ENCODE results near the gene ZHX3.
A peak's percentile ranks its signal among the peaks of the same experiment; 100 is the strongest.

Gene ZHX3, protein sequence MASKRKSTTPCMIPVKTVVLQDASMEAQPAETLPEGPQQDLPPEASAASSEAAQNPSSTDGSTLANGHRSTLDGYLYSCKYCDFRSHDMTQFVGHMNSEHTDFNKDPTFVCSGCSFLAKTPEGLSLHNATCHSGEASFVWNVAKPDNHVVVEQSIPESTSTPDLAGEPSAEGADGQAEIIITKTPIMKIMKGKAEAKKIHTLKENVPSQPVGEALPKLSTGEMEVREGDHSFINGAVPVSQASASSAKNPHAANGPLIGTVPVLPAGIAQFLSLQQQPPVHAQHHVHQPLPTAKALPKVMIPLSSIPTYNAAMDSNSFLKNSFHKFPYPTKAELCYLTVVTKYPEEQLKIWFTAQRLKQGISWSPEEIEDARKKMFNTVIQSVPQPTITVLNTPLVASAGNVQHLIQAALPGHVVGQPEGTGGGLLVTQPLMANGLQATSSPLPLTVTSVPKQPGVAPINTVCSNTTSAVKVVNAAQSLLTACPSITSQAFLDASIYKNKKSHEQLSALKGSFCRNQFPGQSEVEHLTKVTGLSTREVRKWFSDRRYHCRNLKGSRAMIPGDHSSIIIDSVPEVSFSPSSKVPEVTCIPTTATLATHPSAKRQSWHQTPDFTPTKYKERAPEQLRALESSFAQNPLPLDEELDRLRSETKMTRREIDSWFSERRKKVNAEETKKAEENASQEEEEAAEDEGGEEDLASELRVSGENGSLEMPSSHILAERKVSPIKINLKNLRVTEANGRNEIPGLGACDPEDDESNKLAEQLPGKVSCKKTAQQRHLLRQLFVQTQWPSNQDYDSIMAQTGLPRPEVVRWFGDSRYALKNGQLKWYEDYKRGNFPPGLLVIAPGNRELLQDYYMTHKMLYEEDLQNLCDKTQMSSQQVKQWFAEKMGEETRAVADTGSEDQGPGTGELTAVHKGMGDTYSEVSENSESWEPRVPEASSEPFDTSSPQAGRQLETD

DNA sequence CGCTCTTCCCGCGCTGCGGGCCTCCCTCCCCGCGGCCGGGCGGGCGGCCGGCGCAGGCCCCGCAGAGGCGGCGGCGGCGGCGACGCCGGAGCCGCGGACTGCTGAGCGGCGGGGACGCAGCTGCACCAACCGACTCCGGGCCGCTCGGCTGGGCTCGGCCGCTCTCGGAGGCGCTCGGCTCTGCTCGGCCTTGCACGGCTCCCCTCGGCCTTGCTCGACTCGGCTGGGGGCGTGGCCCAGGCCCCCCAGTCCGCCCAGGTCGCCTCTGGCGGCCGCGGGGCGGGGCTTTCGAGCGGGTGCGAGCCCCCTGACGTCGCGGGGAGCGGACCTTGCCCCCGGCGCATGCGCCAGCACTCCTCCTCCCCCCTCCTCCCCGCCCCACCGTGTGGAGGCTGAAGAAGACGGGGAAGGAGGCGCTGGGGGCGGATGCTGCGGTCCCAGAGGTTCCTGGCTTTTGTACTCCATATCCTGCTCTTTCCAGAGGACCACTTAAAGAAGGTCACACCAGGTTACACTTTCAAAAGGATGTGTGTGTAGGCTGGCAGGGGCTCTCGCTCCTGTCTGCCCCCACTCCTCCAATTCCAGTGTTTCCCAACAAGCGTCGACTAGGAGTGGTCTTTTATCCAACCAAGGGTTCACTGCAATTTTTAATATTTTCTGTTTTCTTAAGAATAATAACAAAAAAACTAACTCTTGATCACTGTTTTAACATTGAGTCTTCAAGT is at the start of gene ZHX3:
ZHX3 (minus strand) TSS at position 186 of the 725 bp plus-strand sequence. CDS start 112,815 bp downstream, outside the sequence.
- DNase-seq (ENCODE audit: low read depth, low spot score): peak; percentile 94

DNA sequence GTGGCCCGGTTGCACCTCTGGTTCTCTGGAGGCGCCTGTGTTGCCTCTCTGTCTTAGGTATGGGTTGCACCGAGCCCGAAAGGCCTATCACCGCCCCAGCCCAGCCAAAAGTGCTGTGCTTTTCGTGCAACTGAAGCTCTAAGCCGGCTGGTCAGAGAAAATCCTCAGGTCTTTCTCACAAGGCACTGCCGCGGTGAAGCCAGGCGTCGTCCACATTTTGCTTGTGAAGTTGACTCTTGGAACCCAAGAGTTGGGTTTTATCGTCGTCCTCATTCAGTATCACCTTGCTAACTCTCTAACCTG is 49.8 kb upstream of the ZHX3 start:
- DNase-seq (ENCODE audit: low read depth, low spot score): no peak

DNA sequence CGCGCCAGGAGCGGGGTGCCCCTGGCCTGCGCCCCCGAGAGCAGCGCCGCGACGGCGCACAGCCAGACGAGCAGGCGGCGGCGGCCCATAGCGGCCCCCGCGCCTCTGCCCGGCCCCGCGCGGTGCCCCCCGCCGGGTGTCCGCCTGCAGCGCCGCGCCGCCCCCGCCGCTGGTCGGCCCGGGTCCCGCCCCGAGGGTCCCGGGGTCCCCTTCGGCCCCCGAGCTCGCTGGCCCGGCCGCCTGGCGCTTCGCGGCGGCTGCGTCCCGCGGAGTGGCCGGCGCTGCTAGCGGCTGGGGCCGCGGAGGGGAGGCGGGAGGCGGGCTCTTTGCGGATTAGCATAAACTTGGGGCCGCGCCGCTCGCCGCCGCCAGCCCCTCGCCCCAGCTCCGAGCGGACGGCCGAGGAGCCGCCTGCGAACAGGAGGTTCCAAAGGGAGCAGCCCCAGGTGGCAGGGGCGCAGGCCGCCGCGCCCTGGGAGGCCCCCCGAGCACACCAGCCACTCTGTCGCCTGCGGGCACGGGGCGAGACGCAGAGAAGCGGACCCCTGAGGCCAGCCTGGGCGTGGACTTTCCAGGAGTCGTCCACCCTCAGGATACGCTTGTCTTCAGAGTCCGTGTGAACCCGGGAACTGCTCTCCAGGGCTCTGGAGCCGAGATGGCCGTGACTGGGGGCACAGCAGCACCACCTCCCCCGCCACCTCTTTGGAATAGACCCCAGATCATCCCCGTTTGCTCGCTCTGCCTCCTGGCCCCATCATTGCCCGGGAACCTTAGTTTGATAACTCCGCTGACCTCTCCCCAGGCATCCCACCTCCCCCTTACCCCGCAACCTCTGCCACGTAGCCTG is 49.2 kb upstream of the ZHX3 start, which contains the start of gene EMILIN3:
EMILIN3 (minus strand) TSS at position 273 of the 847 bp plus-strand sequence; CDS start at position 89, 184 bp downstream.
- DNase-seq (ENCODE audit: low read depth, low spot score): no peak

DNA sequence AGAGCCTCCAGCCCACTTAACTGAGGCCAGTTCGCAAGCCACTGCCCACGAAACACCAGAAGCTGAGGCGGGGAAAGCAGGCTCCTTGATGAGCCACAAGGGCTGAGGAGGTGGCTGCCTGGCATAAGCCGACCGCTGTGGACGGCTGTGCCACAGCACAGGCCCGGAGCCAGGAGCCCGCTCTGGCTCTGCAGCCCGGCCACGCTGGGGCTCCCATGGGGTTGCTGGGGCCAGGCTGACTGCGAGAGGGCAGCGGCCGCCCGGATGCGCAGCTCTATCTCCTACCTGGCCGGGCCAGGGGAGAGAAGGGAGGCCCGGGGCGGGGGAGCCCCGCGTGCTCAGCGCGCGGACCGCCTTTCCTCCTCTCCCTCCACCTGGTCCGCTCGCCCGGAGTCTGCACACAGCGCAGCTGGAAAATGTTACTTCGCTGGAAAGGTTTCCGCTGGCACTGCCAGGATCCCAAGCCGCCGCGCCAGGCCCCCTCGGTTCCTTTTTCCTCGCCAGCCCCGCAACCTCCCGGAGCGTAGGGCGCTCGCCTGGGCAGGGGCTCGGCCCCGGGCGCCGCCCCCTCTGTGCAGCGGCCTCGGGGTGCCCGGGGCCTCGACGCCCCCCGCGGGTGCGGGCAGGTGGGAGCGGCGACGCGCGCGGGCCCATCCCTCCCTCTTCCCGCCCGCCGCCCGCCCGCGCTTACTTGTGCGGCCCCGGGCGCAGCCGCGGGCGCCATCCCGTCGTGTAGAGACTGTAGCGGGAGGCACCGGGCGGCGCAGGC is 48.4 kb upstream of the ZHX3 start:
- no peak for DNase-seq (ENCODE audit: low read depth, low spot score)

DNA sequence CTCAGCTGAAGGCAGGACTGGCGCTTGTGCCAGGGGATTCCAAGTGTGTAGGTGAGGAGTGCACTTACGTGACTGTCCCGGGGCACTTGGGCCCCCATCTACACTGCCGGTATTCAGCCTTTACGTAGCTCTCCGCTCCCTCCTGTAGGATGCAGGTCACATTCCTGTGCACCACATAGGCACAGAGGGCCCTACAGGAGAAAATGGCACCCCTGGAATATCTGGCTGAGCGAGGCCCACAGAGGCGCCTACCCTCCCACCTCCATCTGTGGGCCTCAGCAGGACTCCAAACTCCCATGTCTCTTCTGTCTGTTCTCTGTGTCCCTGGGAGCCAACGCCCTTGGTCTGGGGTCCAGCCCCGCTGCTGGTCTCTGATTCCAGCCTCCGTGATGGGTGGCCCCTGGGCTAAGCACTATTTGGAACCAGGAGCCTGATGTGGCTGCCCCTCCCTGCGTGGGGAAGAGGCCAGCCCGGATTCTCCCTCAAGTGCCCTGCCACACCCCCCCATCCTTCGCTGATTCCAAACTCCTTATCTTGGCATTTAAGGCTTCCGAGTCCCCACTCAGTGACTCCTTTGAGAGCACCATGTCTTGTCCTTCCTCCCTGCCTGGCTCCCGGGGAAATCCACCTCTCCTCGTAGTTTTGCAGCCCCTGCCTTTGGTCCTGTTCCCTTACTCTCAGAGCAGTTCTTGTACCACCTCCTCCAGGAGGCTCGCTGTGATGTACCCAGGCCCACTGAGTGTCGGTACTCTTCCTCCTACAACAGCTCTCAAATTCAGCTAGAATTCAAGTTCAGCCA is 47.6 kb upstream of the ZHX3 start:
- no peak for DNase-seq (ENCODE audit: low read depth, low spot score)

DNA sequence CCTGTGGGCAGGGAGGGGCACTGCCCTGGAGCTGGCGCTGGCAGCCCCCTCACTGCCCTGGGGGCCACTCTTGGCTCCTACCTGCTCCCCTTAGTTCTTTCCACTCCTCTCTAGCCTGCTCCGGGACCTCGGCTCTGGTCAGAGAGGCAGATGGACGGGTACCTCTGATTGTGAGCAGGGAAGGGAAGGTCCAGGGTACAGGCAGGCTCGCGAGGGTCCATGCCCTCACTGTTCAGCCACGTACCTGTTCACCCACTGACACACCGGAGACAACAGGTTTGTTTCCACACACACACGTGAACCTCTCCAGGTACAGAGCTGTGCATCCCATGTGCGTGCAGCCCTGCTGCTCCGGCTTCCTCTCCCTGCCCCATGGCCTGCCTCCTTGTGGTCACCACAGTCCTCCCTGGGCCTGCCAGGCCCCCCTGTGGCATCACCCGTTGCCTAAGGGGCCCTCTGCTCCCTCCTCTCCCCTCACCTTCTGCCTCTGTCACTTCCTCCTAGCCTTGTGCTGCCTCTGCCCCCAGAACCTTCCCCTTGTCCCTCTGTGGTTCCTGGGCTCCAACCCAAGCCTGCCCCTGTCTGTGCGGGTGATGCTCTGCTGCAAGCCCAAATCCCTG is 46.8 kb upstream of the ZHX3 start:
- DNase-seq (ENCODE audit: low read depth, low spot score): no peak

DNA sequence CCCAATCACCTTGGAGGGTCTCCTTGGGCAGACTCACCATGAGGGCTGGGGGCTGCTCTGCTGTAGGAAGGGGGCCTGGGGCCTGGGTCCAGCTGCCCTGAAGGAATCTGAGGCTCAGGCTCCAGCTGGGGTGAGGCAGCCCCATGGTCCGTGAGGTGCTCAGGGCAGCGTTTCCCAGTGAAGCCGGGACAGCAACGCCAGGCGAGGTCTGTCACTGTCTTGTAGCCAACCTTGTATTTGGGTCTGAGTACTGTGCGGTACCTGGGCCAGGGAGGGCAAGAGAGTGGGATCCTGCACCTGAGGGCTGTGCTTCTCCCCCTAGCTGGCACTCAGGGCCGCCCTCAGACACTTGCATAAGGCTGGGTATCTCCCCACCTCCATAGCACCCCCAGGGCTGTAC is 46.1 kb upstream of the ZHX3 start:
- no peak for DNase-seq (ENCODE audit: low read depth, low spot score)

DNA sequence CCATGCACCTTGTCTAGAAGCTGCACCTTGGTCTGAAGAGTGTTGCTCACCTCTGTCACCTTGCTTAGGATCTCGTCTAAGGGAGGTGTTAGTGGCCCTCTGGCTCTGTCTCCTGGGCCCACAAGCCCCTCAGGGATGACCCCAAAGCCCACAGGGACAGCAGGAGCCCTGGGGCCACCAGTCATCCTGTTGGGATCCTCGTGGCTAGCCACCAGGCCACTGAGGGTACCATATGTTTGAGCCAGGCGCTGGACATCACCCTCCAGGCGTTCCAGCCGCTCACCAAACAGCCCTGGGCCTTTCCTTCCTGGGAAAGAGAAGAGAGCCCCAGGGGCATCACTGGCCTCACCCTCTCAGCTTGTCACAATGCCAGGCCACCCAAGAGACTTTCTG is 45.2 kb upstream of the ZHX3 start:
- no peak for DNase-seq (ENCODE audit: low read depth, low spot score)

DNA sequence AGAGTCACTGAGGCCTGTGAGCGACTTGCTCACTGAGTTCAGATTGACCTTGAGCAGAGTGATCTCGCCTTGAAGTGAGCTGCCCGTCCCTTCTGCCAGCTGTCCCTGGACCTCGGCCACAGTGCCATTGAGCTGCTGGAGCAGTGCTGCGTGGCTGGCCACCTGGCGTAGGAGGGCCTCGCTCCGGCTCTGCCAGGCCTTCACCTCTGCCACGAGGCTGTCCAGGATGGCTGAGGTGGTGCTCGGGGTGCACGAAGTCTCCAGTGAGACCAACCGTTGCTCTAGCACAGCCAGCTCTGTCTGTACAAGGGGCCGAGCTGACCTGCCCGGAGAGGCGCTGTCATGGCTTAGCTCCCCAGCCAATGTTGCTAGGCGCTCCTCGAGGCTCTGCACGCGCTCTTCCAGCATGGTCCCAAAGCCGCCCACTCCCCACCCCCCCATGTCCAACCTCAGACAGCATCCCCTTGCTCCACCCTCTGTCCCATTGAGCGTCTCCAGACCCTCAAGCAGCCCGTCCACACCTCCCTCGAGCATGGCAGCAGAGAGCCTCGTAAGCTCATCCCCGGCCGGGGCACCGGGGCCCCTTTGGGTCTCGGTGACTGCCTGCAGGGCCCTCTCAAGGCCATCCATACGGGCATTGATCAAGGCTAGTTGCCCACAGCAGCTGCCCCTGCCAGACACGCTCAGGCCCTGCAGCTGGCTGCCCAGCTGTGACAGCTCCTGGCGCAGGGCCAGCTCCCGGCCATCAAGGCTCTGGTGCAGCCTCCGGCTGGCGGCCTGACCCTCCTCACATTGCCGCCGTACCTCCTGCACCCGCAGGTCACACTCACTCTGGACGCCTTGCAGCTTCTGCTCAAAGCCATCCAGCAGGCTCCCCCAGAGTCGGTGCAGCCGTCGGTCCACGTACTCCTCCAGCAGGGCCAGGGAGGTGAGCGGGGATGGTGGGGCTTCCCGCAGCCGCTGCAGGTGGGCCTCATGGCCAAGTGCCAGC is 44.5 kb upstream of the ZHX3 start:
- DNase-seq (ENCODE audit: low read depth, low spot score): no peak

DNA sequence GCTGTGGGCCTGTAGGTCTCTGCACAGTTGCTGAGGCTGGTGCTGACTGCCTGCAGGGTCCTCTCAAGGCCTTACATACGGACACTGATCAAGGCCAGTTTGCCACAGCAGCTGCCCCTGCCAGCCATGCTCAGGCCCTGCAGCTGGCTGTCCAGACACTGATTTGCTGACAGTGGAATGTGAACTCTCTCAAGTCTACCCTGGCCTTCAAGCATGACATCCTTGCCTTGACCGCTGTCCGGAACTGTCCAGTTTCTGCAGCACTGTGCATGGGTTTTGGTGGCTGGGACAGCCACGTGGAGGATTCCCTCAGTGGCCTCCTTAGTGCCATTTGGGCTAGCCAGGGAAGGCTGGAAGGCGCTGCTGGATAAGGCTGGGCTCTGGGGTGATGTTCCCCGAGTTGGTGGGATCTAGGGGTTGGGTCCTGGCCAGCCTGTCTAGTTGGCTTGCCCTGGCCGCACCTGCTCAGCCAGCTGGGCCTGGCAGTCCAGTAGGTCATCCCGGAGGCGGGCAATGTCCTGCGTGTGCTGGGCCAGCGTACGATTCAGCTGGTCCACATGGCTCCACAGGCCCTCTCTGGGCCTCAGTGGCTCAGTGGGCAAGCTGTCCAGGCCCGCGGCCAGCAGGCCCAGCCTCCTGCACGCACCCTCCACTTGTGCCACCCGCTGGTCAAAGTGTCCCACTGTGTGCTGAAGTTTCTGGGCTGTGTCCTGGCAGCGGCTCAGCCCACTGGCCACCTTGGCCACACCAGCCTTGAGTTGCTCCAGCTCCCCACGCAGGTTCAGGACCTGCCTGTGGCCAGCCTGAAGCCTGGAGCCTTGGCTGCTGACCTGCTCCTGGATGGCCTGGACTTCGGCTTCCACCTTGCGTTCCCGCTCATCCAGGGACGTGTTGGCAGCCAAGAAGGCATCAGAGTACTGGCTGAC is 43.6 kb upstream of the ZHX3 start:
- no peak for DNase-seq (ENCODE audit: low read depth, low spot score)

DNA sequence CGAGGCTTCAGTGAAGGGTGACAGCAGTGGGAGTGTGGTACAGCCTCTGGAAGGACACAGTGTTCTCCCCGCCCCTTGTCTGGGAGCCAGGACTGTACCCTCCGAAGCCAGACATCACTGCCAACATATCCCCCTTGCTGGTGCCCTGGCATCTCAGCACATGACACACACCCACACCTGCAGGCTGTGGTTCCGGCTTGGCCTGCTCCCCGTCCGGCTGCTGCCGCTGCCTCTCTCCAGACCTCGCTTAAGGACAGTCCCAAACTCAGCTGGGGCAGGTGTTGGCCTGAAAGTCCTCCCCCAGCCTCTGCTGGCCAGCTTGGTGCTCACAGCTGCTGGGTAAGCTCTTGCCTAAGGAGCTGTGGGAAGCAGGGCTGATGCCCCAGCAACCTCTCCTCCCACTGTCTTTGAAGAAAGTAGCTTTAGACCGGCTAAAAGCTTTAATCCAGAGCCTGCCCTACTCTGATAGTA is 42.0 kb upstream of the ZHX3 start:
- DNase-seq (ENCODE audit: low read depth, low spot score): no peak

DNA sequence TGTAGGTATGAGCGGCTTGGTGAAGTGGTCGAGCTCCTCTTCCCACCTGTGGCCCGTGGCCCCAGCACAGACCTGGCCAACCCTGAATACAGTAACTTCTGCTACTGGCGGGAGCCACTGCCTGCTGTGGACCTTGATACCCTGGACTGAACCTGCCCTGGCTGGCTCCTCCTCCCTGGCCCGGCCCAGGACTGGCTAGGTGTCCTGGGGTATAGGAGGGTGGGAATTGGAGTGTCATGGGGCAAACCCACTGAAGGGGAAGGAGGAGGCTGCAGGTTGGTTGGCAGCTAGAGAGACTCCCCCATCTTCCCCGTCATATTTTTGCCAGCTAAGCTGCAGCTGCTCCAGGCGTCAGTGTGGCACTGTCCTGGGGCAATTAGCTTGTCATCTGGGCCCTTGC is 41.2 kb upstream of the ZHX3 start:
- DNase-seq (ENCODE audit: low read depth, low spot score): no peak

DNA sequence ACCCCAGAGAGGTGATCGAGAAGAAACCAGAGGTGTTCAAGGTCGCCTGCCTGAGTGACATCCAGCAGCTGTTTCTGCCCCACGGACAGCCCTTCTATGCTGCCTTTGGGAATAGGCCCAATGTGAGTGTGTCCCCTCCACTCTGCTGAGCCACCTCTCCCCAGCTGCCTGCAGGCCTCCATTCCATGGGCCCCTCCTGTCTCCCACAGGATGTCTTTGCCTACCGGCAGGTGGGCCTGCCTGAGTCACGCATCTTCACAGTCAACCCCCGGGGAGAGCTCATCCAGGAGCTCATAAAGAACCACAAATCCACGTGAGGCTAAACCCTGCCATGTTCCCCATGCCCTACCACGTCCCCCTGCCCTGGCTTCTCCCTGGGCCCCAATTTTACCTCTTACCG is 40.7 kb upstream of the ZHX3 start:
- no peak for DNase-seq (ENCODE audit: low read depth, low spot score)

DNA sequence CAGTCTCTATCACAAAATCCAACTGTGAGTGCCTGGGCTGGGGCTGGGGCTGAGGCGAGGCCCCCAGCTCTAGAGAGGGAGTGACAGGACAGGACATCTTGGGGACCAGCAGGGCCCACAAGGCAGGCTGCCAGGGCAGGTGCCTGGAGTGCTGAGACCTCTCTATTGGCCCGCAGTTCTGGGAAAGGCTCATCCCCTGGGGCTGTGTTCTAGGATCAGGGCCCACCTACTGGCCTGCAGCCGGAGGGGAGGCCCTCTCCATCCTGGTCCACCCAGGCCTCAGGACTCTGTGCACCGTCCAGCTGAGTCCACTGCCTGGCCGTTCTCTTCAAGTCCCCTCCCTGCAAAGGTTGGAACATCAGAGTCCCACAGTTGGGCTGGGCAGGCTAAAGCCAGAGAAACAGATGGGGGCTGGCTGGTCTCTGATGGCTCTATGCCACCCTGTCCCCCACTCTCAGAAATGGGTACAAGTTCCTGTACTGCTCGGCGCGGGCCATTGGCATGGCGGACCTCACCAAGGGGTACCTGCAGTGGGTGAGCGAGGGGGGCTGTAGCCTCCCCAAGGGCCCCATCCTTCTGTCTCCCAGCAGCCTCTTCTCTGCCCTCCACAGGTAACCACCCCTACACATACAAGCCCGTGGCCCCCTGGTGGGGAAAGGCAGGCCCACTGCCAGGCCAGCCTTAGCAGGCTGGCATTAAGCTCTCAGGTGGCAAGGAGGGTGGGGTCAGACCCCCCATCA is 40.1 kb upstream of the ZHX3 start:
- no peak for DNase-seq (ENCODE audit: low read depth, low spot score)

DNA sequence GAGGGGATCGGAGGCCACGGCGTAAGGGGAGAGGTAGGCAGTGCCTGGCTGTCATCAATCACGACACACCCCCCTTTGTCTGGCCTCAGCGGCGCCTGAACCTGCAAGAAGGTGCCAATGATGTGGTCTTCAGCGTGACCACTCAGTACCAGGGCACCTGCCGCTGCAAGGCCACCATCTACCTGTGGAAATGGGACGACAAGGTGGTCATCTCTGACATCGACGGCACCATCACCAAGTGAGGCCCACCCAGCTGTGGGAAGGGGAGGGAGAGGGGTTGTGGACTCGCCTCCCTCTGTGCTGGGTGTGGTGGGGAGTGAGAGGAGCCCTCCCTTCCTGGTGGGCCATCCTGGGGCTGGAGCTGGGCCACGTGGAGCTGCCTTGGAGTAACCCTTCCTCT is 39.4 kb upstream of the ZHX3 start:
- DNase-seq (ENCODE audit: low read depth, low spot score): no peak

All from activated naive CD8-positive, alpha-beta T cell treated with anti-CD3 and anti-CD28 coated beads, Interleukin-2, amount 50 U/mL, for 16 hours (primary cell).